Measurements from ENCODE around the gene FKBP7.
A peak's percentile ranks its signal among the peaks of the same experiment; 100 is the strongest.

The FKBP7 gene

DNA sequence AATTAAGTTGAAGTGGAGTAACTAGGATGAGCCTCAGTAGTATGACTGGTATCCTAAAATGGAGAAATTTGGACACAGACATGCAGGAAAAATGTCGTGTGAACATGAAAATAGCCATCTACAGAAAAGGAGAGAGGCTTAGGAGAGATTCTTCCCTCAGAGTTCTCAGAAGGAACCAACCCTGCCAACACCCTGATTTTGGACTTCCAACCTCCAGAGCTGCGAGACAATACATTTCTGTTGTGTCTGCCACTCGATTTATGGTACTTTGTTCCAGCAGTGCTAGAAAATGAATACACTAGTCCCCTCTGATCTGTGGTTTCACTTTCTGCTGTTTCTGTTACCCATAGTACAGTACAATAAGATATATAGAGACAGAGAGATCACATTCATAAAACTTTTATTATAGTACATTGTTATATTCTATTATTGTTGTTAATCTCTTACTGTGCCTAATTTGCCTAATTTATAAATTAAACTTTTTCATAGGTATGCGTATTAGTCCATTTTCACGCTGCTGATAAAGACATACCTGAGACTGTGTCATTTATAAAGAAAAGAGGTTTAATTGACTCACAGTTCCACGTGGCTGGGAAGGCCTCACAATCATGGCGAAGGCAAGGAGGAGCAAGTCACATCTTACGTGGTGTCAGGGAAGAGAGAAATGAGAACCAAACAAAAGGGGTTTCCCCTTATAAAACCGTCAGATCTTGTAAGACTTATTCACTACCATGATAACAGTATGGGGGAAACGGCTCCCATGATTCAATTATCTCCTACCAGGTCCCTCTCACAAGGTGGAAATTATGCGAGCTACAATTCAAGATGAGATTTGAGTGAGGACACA lies 43.1 kb upstream of the FKBP7 start:
- TF ChIP-seq, protein P1, sequence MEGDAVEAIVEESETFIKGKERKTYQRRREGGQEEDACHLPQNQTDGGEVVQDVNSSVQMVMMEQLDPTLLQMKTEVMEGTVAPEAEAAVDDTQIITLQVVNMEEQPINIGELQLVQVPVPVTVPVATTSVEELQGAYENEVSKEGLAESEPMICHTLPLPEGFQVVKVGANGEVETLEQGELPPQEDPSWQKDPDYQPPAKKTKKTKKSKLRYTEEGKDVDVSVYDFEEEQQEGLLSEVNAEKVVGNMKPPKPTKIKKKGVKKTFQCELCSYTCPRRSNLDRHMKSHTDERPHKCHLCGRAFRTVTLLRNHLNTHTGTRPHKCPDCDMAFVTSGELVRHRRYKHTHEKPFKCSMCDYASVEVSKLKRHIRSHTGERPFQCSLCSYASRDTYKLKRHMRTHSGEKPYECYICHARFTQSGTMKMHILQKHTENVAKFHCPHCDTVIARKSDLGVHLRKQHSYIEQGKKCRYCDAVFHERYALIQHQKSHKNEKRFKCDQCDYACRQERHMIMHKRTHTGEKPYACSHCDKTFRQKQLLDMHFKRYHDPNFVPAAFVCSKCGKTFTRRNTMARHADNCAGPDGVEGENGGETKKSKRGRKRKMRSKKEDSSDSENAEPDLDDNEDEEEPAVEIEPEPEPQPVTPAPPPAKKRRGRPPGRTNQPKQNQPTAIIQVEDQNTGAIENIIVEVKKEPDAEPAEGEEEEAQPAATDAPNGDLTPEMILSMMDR (IDR thresholded peaks at IDR 0.05; ENCODE audit: low read depth, low read length), result no peak
- no peak overlapping the region for H3K4me3 ChIP-seq (ENCODE audit: low read depth, low read length)
- DNase-seq (ENCODE audit: low read depth, low spot score), result no peak
- in situ Hi-C loops (cut with HindIII; ENCODE audit: low sequenced_read_pairs), result no loop called here

DNA sequence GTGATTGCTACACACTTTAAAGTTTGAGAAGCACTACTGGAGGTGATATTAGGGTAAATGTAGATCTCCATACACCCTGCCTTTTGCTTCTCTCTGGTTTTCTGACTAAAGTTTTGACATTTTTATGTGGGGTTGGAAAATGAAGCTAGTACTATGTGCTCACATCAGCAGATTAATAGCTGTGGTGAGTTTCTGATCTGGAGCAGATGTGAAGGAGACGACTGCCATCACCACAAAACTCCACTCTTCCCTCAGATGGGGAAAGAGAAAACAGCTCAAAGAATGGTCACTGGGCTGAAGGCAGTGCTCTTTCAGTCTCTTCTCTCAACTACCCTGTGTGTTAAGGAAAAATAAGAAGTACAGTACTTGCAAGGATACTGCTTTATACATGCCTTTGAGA lies 39.1 kb upstream of the FKBP7 start:
- H3K4me3 ChIP-seq (ENCODE audit: low read depth, low read length), result no peak overlapping the region
- TF ChIP-seq, protein P1 (IDR thresholded peaks at IDR 0.05; ENCODE audit: low read depth, low read length), result no peak
- peak; percentile 9 for DNase-seq (ENCODE audit: low read depth, low spot score)
- in situ Hi-C loops (cut with HindIII; ENCODE audit: low sequenced_read_pairs), result no loop called here

DNA sequence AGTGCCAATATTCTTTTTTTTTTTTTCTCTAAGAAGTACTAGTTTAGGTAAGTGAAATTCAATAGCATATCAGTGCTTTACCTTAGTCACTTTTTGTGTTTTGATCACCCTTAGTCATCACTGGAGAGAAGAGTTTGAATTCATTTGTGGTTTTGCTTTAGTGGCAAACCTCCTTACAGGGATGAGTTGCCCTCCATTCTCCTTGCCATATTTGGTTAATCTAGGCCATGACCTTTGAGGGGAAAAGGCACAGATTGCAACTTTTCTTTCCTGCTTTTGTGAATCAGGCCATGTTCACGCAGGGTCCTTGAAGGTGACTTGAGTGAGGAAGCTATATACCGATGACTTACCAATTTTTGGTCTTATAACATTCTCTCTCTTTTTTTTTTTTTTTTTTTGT lies 36.3 kb upstream of the FKBP7 start:
- DNase-seq (ENCODE audit: low read depth, low spot score), result peak; percentile 78
- TF ChIP-seq, protein P1 (IDR thresholded peaks at IDR 0.05; ENCODE audit: low read depth, low read length), result no peak
- in situ Hi-C loops (cut with HindIII; ENCODE audit: low sequenced_read_pairs), result no loop called here
- H3K4me3 ChIP-seq (ENCODE audit: low read depth, low read length), result no peak overlapping the region

DNA sequence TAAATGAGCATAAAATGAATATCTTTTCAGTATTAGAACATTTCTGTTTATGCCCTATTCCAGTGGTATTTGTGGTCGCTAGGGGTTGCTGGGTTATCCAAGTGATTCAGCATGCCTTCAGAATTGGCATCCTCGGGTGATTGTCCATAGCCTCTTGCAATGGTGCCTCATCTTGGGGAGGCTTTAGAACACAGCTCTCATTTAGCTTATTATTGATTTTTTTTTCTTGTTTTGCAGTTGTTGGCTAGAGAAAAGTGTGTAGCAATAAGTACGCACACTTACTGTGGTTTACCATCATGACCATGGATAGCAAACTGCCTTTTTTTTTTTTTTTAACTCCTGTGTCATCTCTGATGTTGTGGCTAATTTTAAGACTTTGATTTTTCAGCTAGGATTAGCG lies 35.5 kb upstream of the FKBP7 start:
- in situ Hi-C loops (cut with HindIII; ENCODE audit: low sequenced_read_pairs), result no loop called here
- DNase-seq (ENCODE audit: low read depth, low spot score), result peak; percentile 44
- H3K4me3 ChIP-seq (ENCODE audit: low read depth, low read length), result no peak overlapping the region
- TF ChIP-seq, protein P1 (IDR thresholded peaks at IDR 0.05; ENCODE audit: low read depth, low read length), result no peak

DNA sequence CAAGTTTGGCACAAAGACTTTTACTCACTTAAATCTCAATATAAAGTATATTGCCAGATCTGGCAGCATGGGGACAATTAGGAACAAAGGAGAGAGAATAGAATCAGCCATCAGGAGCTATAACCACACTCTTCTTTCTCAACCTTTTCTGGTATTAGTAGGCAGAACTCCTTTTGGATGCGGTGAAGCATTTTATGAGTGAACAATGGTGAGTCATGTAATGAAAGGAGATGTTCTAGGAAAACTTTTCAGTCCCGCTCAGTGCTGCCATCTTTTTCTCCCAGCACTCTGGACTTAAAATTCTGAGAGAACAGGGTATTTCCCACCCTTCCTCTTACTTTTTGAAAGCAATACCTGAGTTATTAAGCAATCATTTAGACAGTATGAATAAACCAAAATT lies 34.1 kb upstream of the FKBP7 start:
- H3K4me3 ChIP-seq (ENCODE audit: low read depth, low read length), result no peak overlapping the region
- DNase-seq (ENCODE audit: low read depth, low spot score), result peak; percentile 69
- in situ Hi-C loops (cut with HindIII; ENCODE audit: low sequenced_read_pairs), result no loop called here
- TF ChIP-seq, protein P1 (IDR thresholded peaks at IDR 0.05; ENCODE audit: low read depth, low read length), result peak; percentile 9

DNA sequence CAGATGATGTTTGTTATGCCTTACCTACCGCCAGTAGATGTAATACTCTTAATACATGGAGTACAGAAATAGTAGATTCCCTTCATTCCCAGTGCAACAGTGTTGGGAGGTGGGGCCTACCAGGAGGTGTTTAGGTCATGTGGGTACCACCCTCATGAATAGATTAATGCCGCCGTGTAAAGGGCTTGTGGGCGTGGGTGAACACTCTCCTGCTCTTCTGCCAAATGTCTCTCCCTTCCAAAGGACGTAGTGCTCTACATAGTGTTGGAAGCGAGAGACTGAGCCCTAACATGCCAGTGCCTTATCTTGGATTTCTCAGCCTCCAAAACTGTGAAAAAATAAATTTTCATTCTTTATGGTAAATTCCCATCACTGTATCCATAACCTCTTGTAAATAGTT lies 32.0 kb upstream of the FKBP7 start:
- in situ Hi-C loops (cut with HindIII; ENCODE audit: low sequenced_read_pairs), result no loop called here
- TF ChIP-seq, protein P1 (IDR thresholded peaks at IDR 0.05; ENCODE audit: low read depth, low read length), result no peak
- no peak for DNase-seq (ENCODE audit: low read depth, low spot score)
- H3K4me3 ChIP-seq (ENCODE audit: low read depth, low read length), result no peak overlapping the region

Measured in astrocyte of the spinal cord (primary cell).